WERI-Rb-1 (cell line): ENCODE measurements around the gene AVPR2.
A peak's percentile ranks its signal among the peaks of the same experiment; 100 is the strongest.

Experiments
- DNase-seq: peaks from one replicate; pipeline ENCODE4 v3.0.0-alpha.2; 2020
- H3K27ac ChIP-seq: fragments of 250-450 bp; sonication (Bioruptor Pico); 2 replicates; pipeline ENCODE4 v1.5.1; 2020; ENCODE audit warnings: mild to moderate bottlenecking, moderate library complexity
- H3K27me3 ChIP-seq: fragments of 250-450 bp; sonication (Bioruptor Pico); 2 replicates; pipeline ENCODE4 v1.5.1; 2021; ENCODE audit warnings: mild to moderate bottlenecking, low read depth, moderate library complexity; ENCODE audit not compliant: insufficient read depth, severe bottlenecking
- H3K36me3 ChIP-seq: fragments of 250-450 bp; sonication (Bioruptor Pico); 2 replicates; pipeline ENCODE4 v1.5.1; 2020; ENCODE audit warnings: mild to moderate bottlenecking, moderate library complexity
- H3K4me3 ChIP-seq: 2 replicates; pipeline ENCODE4 v1.5.1; 2011; ENCODE audit warnings: low read depth, mild to moderate bottlenecking, control low read depth, low read length
- H3K9me3 ChIP-seq: fragments of 250-450 bp; sonication (Bioruptor Pico); 2 replicates; pipeline ENCODE4 v1.5.1; 2021; ENCODE audit warnings: mild to moderate bottlenecking, moderate library complexity; ENCODE audit not compliant: severe bottlenecking
- TF ChIP-seq, protein P1 (sequence below): IDR thresholded peaks from 2 replicates; pipeline ENCODE4 v1.5.1; 2011; ENCODE audit warnings: low read depth, mild to moderate bottlenecking, control low read depth, inconsistent platforms, low read length

AVPR2 gene

DNA sequence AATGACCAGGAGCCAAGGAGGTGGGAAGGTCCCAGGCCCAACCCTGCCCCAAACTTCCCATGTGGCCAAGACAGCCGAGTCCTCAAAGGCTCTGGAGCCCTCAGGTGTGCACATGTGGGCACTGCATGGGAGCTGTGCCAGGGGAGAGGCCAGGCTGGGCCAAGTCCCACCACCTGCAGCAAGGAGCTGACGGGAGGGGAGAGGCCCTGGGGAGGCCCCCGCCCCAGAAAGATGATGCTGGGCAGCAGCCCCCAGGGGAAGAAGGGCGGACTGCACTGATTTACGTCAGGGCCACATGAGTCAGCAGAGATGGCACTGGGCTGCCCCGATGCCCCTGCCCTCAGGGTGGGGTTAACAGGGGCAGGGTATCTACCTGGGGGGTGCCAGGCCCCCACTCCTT lies 19.9 kb upstream of the AVPR2 start:
- no peaks in the 10 kb centered on the region; the same call in 1 of the 2 replicates for H3K36me3 ChIP-seq

GRCh38 chrX:153885208-153885787 lies 19.2 kb upstream of the AVPR2 start:
- Histone ChIP-seq H3K9me3 (no peaks in the 10 kb centered on the region), H3K4me3 (peak overlapping the region; percentile 39), H3K27me3 (peaks cover 27% of the 10 kb centered on the region), H3K27ac (no peak overlapping the region), H3K36me3 (no peaks in the 10 kb centered on the region; the same call in 1 of the 2 replicates)
- TF ChIP-seq, protein P1, sequence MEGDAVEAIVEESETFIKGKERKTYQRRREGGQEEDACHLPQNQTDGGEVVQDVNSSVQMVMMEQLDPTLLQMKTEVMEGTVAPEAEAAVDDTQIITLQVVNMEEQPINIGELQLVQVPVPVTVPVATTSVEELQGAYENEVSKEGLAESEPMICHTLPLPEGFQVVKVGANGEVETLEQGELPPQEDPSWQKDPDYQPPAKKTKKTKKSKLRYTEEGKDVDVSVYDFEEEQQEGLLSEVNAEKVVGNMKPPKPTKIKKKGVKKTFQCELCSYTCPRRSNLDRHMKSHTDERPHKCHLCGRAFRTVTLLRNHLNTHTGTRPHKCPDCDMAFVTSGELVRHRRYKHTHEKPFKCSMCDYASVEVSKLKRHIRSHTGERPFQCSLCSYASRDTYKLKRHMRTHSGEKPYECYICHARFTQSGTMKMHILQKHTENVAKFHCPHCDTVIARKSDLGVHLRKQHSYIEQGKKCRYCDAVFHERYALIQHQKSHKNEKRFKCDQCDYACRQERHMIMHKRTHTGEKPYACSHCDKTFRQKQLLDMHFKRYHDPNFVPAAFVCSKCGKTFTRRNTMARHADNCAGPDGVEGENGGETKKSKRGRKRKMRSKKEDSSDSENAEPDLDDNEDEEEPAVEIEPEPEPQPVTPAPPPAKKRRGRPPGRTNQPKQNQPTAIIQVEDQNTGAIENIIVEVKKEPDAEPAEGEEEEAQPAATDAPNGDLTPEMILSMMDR = no peak
- DNase-seq = peak; percentile 57

More for the DNA sequence above, 19.9 kb upstream of the AVPR2 start:
- H3K9me3 ChIP-seq = no peaks in the 10 kb centered on the region
- H3K27ac ChIP-seq = no peak overlapping the region
- H3K27me3 ChIP-seq = peaks cover 27% of the 10 kb centered on the region
- H3K4me3 ChIP-seq = no peak overlapping the region
- DNase-seq = peak; percentile 61
- TF ChIP-seq, protein P1 = peak; percentile 78

GRCh38 chrX:153885968-153886903 lies 18.2 kb upstream of the AVPR2 start, which contains the start of gene L1CAM:
L1CAM (minus strand) TSS chrX:153886173; CDS start chrX:153875836, 10,337 bp downstream.
- H3K36me3 ChIP-seq = no peaks in the 10 kb centered on the region; the same call in 1 of the 2 replicates
- H3K9me3 ChIP-seq = no peaks in the 10 kb centered on the region
- peak within 1 kb of the TSS; percentile 42 for H3K4me3 ChIP-seq
- TF ChIP-seq, protein P1 = no peak
- H3K27ac ChIP-seq = no peak within 1 kb of the TSS
- H3K27me3 ChIP-seq = peaks cover 27% of the 10 kb centered on the region
- DNase-seq = no peak

DNA sequence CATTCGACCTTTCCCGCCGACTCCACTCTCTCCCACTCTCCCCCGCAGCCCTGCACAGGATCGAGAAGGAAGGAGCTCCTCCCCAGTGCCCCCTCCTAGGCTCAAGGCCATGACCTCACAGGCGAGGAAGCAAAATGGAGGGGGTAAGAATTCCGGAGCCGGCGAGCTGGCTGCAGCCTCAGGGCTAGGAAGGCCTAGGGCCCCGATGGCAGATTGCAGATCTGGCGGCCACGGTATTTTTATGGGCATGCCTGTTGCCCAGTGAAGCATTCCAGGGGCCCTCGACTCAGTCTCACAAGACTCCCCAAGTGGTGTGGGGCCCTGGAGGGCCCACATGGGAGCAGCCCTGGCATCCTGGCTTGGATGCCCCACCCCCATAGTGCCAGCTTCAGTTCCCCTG lies 17.6 kb upstream of the AVPR2 start:
- TF ChIP-seq, protein P1 = no peak
- no peak for DNase-seq
- no peaks in the 10 kb centered on the region; the same call in 1 of the 2 replicates for H3K36me3 ChIP-seq
- no peak overlapping the region; the same call in 1 of the 2 replicates for H3K4me3 ChIP-seq
- no peak overlapping the region for H3K27ac ChIP-seq
- peaks cover 27% of the 10 kb centered on the region for H3K27me3 ChIP-seq
- no peaks in the 10 kb centered on the region for H3K9me3 ChIP-seq

DNA sequence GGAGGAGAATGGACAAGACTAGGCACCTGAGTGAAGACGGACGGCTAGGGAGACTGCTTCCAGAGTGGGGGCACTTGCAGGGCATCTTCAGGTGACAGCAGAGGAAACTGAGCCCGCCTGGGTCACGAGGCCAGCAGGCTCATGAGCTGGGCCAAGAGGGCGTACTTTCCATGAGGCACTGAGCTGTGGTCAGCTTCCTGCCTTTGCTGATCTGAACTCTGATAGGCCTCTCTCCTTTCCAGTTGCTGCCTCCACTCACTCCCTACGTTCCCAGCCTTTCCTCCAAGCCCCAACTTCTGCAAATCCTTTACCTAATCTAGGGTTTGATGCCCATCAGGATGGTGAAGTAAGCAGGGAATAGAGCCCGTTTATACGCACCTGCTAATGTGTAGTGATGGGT lies 17.1 kb upstream of the AVPR2 start:
- peaks cover 27% of the 10 kb centered on the region for H3K27me3 ChIP-seq
- no peaks in the 10 kb centered on the region for H3K9me3 ChIP-seq
- H3K27ac ChIP-seq = no peak overlapping the region
- H3K4me3 ChIP-seq = no peak overlapping the region
- no peaks in the 10 kb centered on the region; the same call in 1 of the 2 replicates for H3K36me3 ChIP-seq
- no peak for DNase-seq
- TF ChIP-seq, protein P1 = no peak
